IPS-18a (cell line): Measurements from ENCODE around the gene RAB11FIP4.

ENCODE experiments used
- H3K27ac ChIP-seq: one replicate; pipeline ENCODE4 v1.5.1; 2013; ENCODE audit warnings: low read length
- H3K27me3 ChIP-seq: one replicate; pipeline ENCODE4 v1.6.1; 2013; ENCODE audit warnings: mild to moderate bottlenecking, low read length; ENCODE audit not compliant: control insufficient read depth, insufficient read depth
- H3K36me3 ChIP-seq: one replicate; pipeline ENCODE4 v1.6.1; 2013; ENCODE audit warnings: low read depth, low read length; ENCODE audit not compliant: control insufficient read depth
- H3K4me1 ChIP-seq: one replicate; pipeline ENCODE4 v1.6.1; 2013; ENCODE audit warnings: low read depth, low read length; ENCODE audit not compliant: control insufficient read depth
- H3K4me3 ChIP-seq: one replicate; pipeline ENCODE4 v1.5.1; 2013; ENCODE audit warnings: low read length
- H3K9ac ChIP-seq: one replicate; pipeline ENCODE4 v1.6.1; 2013; ENCODE audit warnings: mild to moderate bottlenecking, low read length, moderate library complexity
- H3K9me3 ChIP-seq: one replicate; pipeline ENCODE4 v1.6.1; 2013; ENCODE audit warnings: low read depth, low read length; ENCODE audit not compliant: control insufficient read depth

RAB11FIP4 gene

GRCh38 chr17:31581491-31581890 lies 190.0 kb downstream of the RAB11FIP4 start:
- Histone ChIP-seq H3K9me3 (no peaks in the 10 kb centered on the region), H3K36me3 (no peaks in the 10 kb centered on the region), H3K27me3 (no peaks in the 10 kb centered on the region), H3K9ac (no peak overlapping the region), H3K4me3 (no peak overlapping the region), H3K27ac (no peak overlapping the region), H3K4me1 (no peaks in the 10 kb centered on the region)

- no peak overlapping the region for H3K4me3 ChIP-seq
- no peaks in the 10 kb centered on the region for H3K36me3 ChIP-seq
- no peaks in the 10 kb centered on the region for H3K27me3 ChIP-seq
- H3K9ac ChIP-seq = no peak overlapping the region
- H3K9me3 ChIP-seq = no peaks in the 10 kb centered on the region
- no peaks in the 10 kb centered on the region for H3K4me1 ChIP-seq
- H3K27ac ChIP-seq = no peak overlapping the region
Observed at GRCh38 chr17:31582151-31582907, 190.9 kb downstream of the RAB11FIP4 start.

- Histone ChIP-seq H3K9ac (no peak overlapping the region), H3K27me3 (no peaks in the 10 kb centered on the region), H3K4me1 (no peaks in the 10 kb centered on the region), H3K27ac (no peak overlapping the region), H3K36me3 (no peaks in the 10 kb centered on the region), H3K9me3 (no peaks in the 10 kb centered on the region), H3K4me3 (no peak overlapping the region)
Observed at GRCh38 chr17:31583772-31584356, 192.4 kb downstream of the RAB11FIP4 start.

- Histone ChIP-seq H3K9me3 (no peaks in the 10 kb centered on the region), H3K36me3 (no peaks in the 10 kb centered on the region), H3K4me1 (no peaks in the 10 kb centered on the region), H3K27me3 (no peaks in the 10 kb centered on the region), H3K4me3 (no peak overlapping the region), H3K27ac (no peak overlapping the region), H3K9ac (no peak overlapping the region)
Observed at GRCh38 chr17:31584438-31585279, 193.2 kb downstream of the RAB11FIP4 start.

- H3K27me3 ChIP-seq = no peaks in the 10 kb centered on the region
- no peak overlapping the region for H3K4me3 ChIP-seq
- no peak overlapping the region for H3K9ac ChIP-seq
- H3K27ac ChIP-seq = no peak overlapping the region
- no peaks in the 10 kb centered on the region for H3K9me3 ChIP-seq
- H3K36me3 ChIP-seq = no peaks in the 10 kb centered on the region
- no peaks in the 10 kb centered on the region for H3K4me1 ChIP-seq
Observed at GRCh38 chr17:31585280-31585630, 193.8 kb downstream of the RAB11FIP4 start.

GRCh38 chr17:31586946-31587345 lies 195.5 kb downstream of the RAB11FIP4 start:
- no peaks in the 10 kb centered on the region for H3K27me3 ChIP-seq
- no peaks in the 10 kb centered on the region for H3K9me3 ChIP-seq
- no peak overlapping the region for H3K9ac ChIP-seq
- no peaks in the 10 kb centered on the region for H3K36me3 ChIP-seq
- H3K4me3 ChIP-seq = no peak overlapping the region
- H3K27ac ChIP-seq = no peak overlapping the region
- H3K4me1 ChIP-seq = no peaks in the 10 kb centered on the region

- Histone ChIP-seq H3K9ac (no peak overlapping the region), H3K4me3 (no peak overlapping the region), H3K9me3 (no peaks in the 10 kb centered on the region), H3K4me1 (no peaks in the 10 kb centered on the region), H3K36me3 (no peaks in the 10 kb centered on the region), H3K27me3 (no peaks in the 10 kb centered on the region), H3K27ac (no peak overlapping the region)
Observed at GRCh38 chr17:31587462-31587861, 196.0 kb downstream of the RAB11FIP4 start.
